ENCODE measurements around the gene ASCC1.

GRCh38 chr10:72137583-72137982 lies 78.5 kb downstream of the ASCC1 start:
- TF ChIP-seq CTCF (IDR thresholded peaks at IDR 0.05): no peak
- TF ChIP-seq EZH2 (IDR thresholded peaks at IDR 0.05): no peak

Data from neural progenitor cell (in vitro differentiated cells).